Activated naive CD4-positive, alpha-beta T cell treated with anti-CD3 and anti-CD28 coated beads, Interleukin-2, amount 50 U/mL, for 24 hours (primary cell): ENCODE measurements around the gene TESK1.
"Not testable (repeated sequence)": the region's sequence is repeated elsewhere in the genome, so short reads cannot be mapped to it uniquely, and the experiment has no call there.

Experiments used
- H3K27ac Mint-ChIP-seq: one replicate; pipeline ENCODE4 v1.8.0; 2021; ENCODE audit warnings: mild to moderate bottlenecking, mixed read lengths
- H3K27me3 Mint-ChIP-seq: one replicate; pipeline ENCODE4 v1.8.0; 2021; ENCODE audit warnings: mixed read lengths
- H3K36me3 Mint-ChIP-seq: one replicate; pipeline ENCODE4 v1.8.0; 2021; ENCODE audit warnings: mixed read lengths
- H3K4me1 Mint-ChIP-seq: one replicate; pipeline ENCODE4 v1.8.0; 2021; ENCODE audit warnings: mixed read lengths
- H3K4me3 Mint-ChIP-seq: one replicate; pipeline ENCODE4 v1.8.0; 2021; ENCODE audit warnings: mild to moderate bottlenecking, mixed read lengths
- H3K9me3 Mint-ChIP-seq: one replicate; pipeline ENCODE4 v1.8.0; 2021; ENCODE audit warnings: mixed read lengths

TESK1 gene

GRCh38 chr9:35618325-35618727 lies 13.3 kb downstream of the TESK1 start, which contains the start of gene CD72:
CD72 (minus strand) TSS chr9:35618413; CDS start chr9:35618303, 110 bp downstream.
- Mint-ChIP-seq H3K36me3 (no peaks in the 10 kb centered on the region), H3K27ac (peak within 1 kb of the TSS; percentile 81), H3K27me3 (no peaks in the 10 kb centered on the region), H3K4me3 (peak within 1 kb of the TSS; percentile 85), H3K9me3 (no peaks in the 10 kb centered on the region), H3K4me1 (peaks cover 44% of the 10 kb centered on the region)

GRCh38 chr9:35618854-35619799 lies 14.1 kb downstream of the TESK1 start:
- H3K4me3 Mint-ChIP-seq, result peak overlapping the region; percentile 19

GRCh38 chr9:35619800-35620158 lies 14.7 kb downstream of the TESK1 start:
- no peaks in the 10 kb centered on the region for H3K27me3 Mint-ChIP-seq
- no peaks in the 10 kb centered on the region for H3K36me3 Mint-ChIP-seq
- peaks cover 44% of the 10 kb centered on the region for H3K4me1 Mint-ChIP-seq
- H3K27ac Mint-ChIP-seq, result peak overlapping the region; percentile 55
- no peak overlapping the region for H3K4me3 Mint-ChIP-seq
- H3K9me3 Mint-ChIP-seq, result no peaks in the 10 kb centered on the region

More at GRCh38 chr9:35618854-35619799, 14.1 kb downstream of the TESK1 start:
- Mint-ChIP-seq H3K36me3 (no peaks in the 10 kb centered on the region), H3K27me3 (no peaks in the 10 kb centered on the region), H3K27ac (peak overlapping the region; percentile 55), H3K9me3 (no peaks in the 10 kb centered on the region), H3K4me1 (peaks cover 44% of the 10 kb centered on the region)

GRCh38 chr9:35627575-35627974 lies 22.5 kb downstream of the TESK1 start:
- H3K27ac Mint-ChIP-seq, result no peak overlapping the region
- H3K27me3 Mint-ChIP-seq, result no peaks in the 10 kb centered on the region
- no peaks in the 10 kb centered on the region for H3K4me1 Mint-ChIP-seq
- H3K9me3 Mint-ChIP-seq, result no peaks in the 10 kb centered on the region
- no peak overlapping the region for H3K4me3 Mint-ChIP-seq
- no peaks in the 10 kb centered on the region for H3K36me3 Mint-ChIP-seq

- Mint-ChIP-seq H3K36me3 (no peaks in the 10 kb centered on the region), H3K9me3 (no peaks in the 10 kb centered on the region), H3K4me1 (no peaks in the 10 kb centered on the region), H3K4me3 (no peak overlapping the region), H3K27ac (no peak overlapping the region), H3K27me3 (no peaks in the 10 kb centered on the region)
These were observed 23.4 kb downstream of the TESK1 start for GRCh38 chr9:35628389-35628991.

GRCh38 chr9:35629597-35629996 lies 24.5 kb downstream of the TESK1 start:
- Mint-ChIP-seq H3K9me3 (no peaks in the 10 kb centered on the region), H3K27me3 (no peaks in the 10 kb centered on the region), H3K27ac (no peak overlapping the region), H3K4me1 (peaks cover under 1% of the 10 kb centered on the region), H3K4me3 (no peak overlapping the region), H3K36me3 (no peaks in the 10 kb centered on the region)

GRCh38 chr9:35635730-35636129 lies 30.7 kb downstream of the TESK1 start:
- Mint-ChIP-seq H3K27ac (peak overlapping the region; percentile 35), H3K36me3 (peaks cover 3% of the 10 kb centered on the region), H3K9me3 (no peaks in the 10 kb centered on the region)

GRCh38 chr9:35636135-35636876 lies 31.2 kb downstream of the TESK1 start:
- no peaks in the 10 kb centered on the region for H3K27me3 Mint-ChIP-seq
- peak overlapping the region; percentile 27 for H3K4me3 Mint-ChIP-seq
- no peaks in the 10 kb centered on the region for H3K9me3 Mint-ChIP-seq
- H3K36me3 Mint-ChIP-seq, result peaks cover 3% of the 10 kb centered on the region
- peak overlapping the region; percentile 35 for H3K27ac Mint-ChIP-seq
- peaks cover 60% of the 10 kb centered on the region for H3K4me1 Mint-ChIP-seq

More at GRCh38 chr9:35635730-35636129, 30.7 kb downstream of the TESK1 start:
- Mint-ChIP-seq H3K4me1 (peaks cover 55% of the 10 kb centered on the region), H3K27me3 (no peaks in the 10 kb centered on the region), H3K4me3 (no peak overlapping the region)

GRCh38 chr9:35636877-35637246 lies 31.8 kb downstream of the TESK1 start:
- peaks cover 65% of the 10 kb centered on the region for H3K4me1 Mint-ChIP-seq
- not testable (repeated sequence) for H3K27ac Mint-ChIP-seq, H3K4me3 Mint-ChIP-seq, H3K36me3 Mint-ChIP-seq, H3K9me3 Mint-ChIP-seq, H3K27me3 Mint-ChIP-seq

- H3K27me3 Mint-ChIP-seq, H3K4me3 Mint-ChIP-seq, H3K36me3 Mint-ChIP-seq, H3K9me3 Mint-ChIP-seq: not testable (repeated sequence)
- H3K27ac Mint-ChIP-seq, result peak overlapping the region; percentile 63
- peaks cover 66% of the 10 kb centered on the region for H3K4me1 Mint-ChIP-seq
These were observed 32.4 kb downstream of the TESK1 start for GRCh38 chr9:35637427-35637955.

- Mint-ChIP-seq H3K4me1 (peaks cover 74% of the 10 kb centered on the region), H3K27ac (peak overlapping the region; percentile 74)
- H3K4me3 Mint-ChIP-seq, H3K9me3 Mint-ChIP-seq, H3K36me3 Mint-ChIP-seq, H3K27me3 Mint-ChIP-seq: not testable (repeated sequence)
These were observed 33.7 kb downstream of the TESK1 start for GRCh38 chr9:35638751-35639150.

GRCh38 chr9:35639225-35639624 lies 34.2 kb downstream of the TESK1 start:
- Mint-ChIP-seq H3K4me1 (peaks cover 74% of the 10 kb centered on the region), H3K4me3 (peak overlapping the region; percentile 52), H3K27ac (peak overlapping the region; percentile 87)
- H3K9me3 Mint-ChIP-seq, H3K27me3 Mint-ChIP-seq, H3K36me3 Mint-ChIP-seq: not testable (repeated sequence)

GRCh38 chr9:35639631-35640030 lies 34.6 kb downstream of the TESK1 start:
- Mint-ChIP-seq H3K4me1 (peaks cover 77% of the 10 kb centered on the region), H3K27ac (peak overlapping the region; percentile 87), H3K36me3 (peaks cover 3% of the 10 kb centered on the region)

GRCh38 chr9:35640431-35640830 lies 35.4 kb downstream of the TESK1 start:
- H3K4me1 Mint-ChIP-seq, result peaks cover 74% of the 10 kb centered on the region
- H3K4me3 Mint-ChIP-seq, H3K36me3 Mint-ChIP-seq, H3K9me3 Mint-ChIP-seq, H3K27me3 Mint-ChIP-seq, H3K27ac Mint-ChIP-seq: not testable (repeated sequence)

More at GRCh38 chr9:35639631-35640030, 34.6 kb downstream of the TESK1 start:
- Mint-ChIP-seq H3K27me3 (no peaks in the 10 kb centered on the region), H3K4me3 (peak overlapping the region; percentile 52), H3K9me3 (no peaks in the 10 kb centered on the region)

- H3K9me3 Mint-ChIP-seq, H3K4me3 Mint-ChIP-seq, H3K27ac Mint-ChIP-seq, H3K36me3 Mint-ChIP-seq, H3K27me3 Mint-ChIP-seq: not testable (repeated sequence)
- H3K4me1 Mint-ChIP-seq, result peaks cover 69% of the 10 kb centered on the region
These were observed 36.4 kb downstream of the TESK1 start for GRCh38 chr9:35641478-35641877.
